Measurements from ENCODE around the gene ISG20L2. TPM values are rescaled to one million over a fixed set of nuclear protein-coding genes. Genes with fewer than 3 reads are reported as not detected.

The ISG20L2 gene
- total RNA-seq, 2 donors from 2014 or later, result 15.0 to 19.8 TPM

GRCh38 chr1:156705321-156705917 is 23.1 kb downstream of the ISG20L2 start, which contains the start of gene CRABP2:
Gene CRABP2 (minus strand): TSS chr1:156705583. CDS start chr1:156705446, 137 bp downstream.
- Histone ChIP-seq H3K27me3 (replicated peaks; ENCODE audit: insufficient read depth) (no peaks in the 10 kb centered on the region), H3K4me1 (ENCODE audit: control insufficient read depth in 1 of 2, low read depth in 2 of 2) (peaks cover 28 to 39% of the 10 kb centered on the region in 2 donors), H3K36me3 (no peaks in the 10 kb centered on the region), H3K4me3 (peak within 1 kb of the TSS; percentile 74), H3K27ac (peak within 1 kb of the TSS; percentile 64 to 69), H3K9me3 (no peaks in the 10 kb centered on the region)
- no peak for TF ChIP-seq CTCF (IDR thresholded peaks at IDR 0.05)
- ATAC-seq (ENCODE audit: insufficient number of reproducible peaks, low FRiP score, low read depth) (peak; percentile 3), DNase-seq (ENCODE audit: low spot score) (no peak)

GRCh38 chr1:156704930-156705320 is 23.6 kb downstream of the ISG20L2 start:
- no peak for TF ChIP-seq CTCF (IDR thresholded peaks at IDR 0.05)
- peak; percentile 58 for DNase-seq (ENCODE audit: low spot score)
- no peaks in the 10 kb centered on the region for H3K36me3 ChIP-seq
- H3K27me3 ChIP-seq (replicated peaks; ENCODE audit: insufficient read depth), result no peaks in the 10 kb centered on the region
- H3K4me1 ChIP-seq (ENCODE audit: control insufficient read depth in 1 of 2, low read depth in 2 of 2), result peaks cover 28 to 34% of the 10 kb centered on the region in 2 donors
- H3K9me3 ChIP-seq, result no peaks in the 10 kb centered on the region
- ATAC-seq (ENCODE audit: insufficient number of reproducible peaks, low FRiP score, low read depth), result peak; percentile 29
- no peak overlapping the region for H3K27ac ChIP-seq
- peak overlapping the region; percentile 74 for H3K4me3 ChIP-seq

- ATAC-seq (ENCODE audit: insufficient number of reproducible peaks, low FRiP score, low read depth) (no peak), DNase-seq (ENCODE audit: low spot score) (no peak)
- no peaks in the 10 kb centered on the region for H3K27me3 ChIP-seq (replicated peaks; ENCODE audit: insufficient read depth)
- H3K9me3 ChIP-seq, result no peaks in the 10 kb centered on the region
- no peak overlapping the region for H3K27ac ChIP-seq
- no peak for TF ChIP-seq CTCF (IDR thresholded peaks at IDR 0.05)
- H3K4me3 ChIP-seq, result peak overlapping the region; percentile 74
- no peaks in the 10 kb centered on the region for H3K36me3 ChIP-seq
- peaks cover 24 to 28% of the 10 kb centered on the region in 2 donors for H3K4me1 ChIP-seq (ENCODE audit: control insufficient read depth in 1 of 2, low read depth in 2 of 2)
Observed at GRCh38 chr1:156704166-156704711, 24.3 kb downstream of the ISG20L2 start.

- ATAC-seq (ENCODE audit: insufficient number of reproducible peaks, low FRiP score, low read depth), result no peak
- Histone ChIP-seq H3K9me3 (no peaks in the 10 kb centered on the region), H3K4me3 (no peak overlapping the region), H3K36me3 (no peaks in the 10 kb centered on the region), H3K4me1 (ENCODE audit: control insufficient read depth in 1 of 2, low read depth in 2 of 2) (peaks cover 24 to 27% of the 10 kb centered on the region in 2 donors), H3K27ac (no peak overlapping the region), H3K27me3 (replicated peaks; ENCODE audit: insufficient read depth) (no peaks in the 10 kb centered on the region)
- TF ChIP-seq CTCF (IDR thresholded peaks at IDR 0.05), result no peak
- DNase-seq (ENCODE audit: low spot score), result no peak
Observed at GRCh38 chr1:156703741-156704140, 24.8 kb downstream of the ISG20L2 start.

- no peaks in the 10 kb centered on the region for H3K36me3 ChIP-seq
- ATAC-seq (ENCODE audit: insufficient number of reproducible peaks, low FRiP score, low read depth) (no peak), DNase-seq (ENCODE audit: low spot score) (no peak)
- TF ChIP-seq CTCF (IDR thresholded peaks at IDR 0.05), result no peak
- no peak overlapping the region for H3K4me3 ChIP-seq
- no peaks in the 10 kb centered on the region for H3K27me3 ChIP-seq (replicated peaks; ENCODE audit: insufficient read depth)
- no peak overlapping the region for H3K27ac ChIP-seq
- no peaks in the 10 kb centered on the region for H3K9me3 ChIP-seq
- H3K4me1 ChIP-seq (ENCODE audit: control insufficient read depth in 1 of 2, low read depth in 2 of 2), result peaks cover 24 to 27% of the 10 kb centered on the region in 2 donors
Observed at GRCh38 chr1:156703336-156703735, 25.2 kb downstream of the ISG20L2 start.

Data from thoracic aorta (tissue), 2 donors.